Ovary (tissue), 3 donors: ENCODE results near the gene FCN2.

ENCODE experiments used
- EP300 ChIP-seq: sonication (generic); formaldehyde crosslinking; IDR thresholded peaks from one replicate; pipeline ENCODE4 v1.6.1; 2017; ENCODE audit warnings: antibody characterized with exemption
- POLR2A ChIP-seq: fragments of 450-650 bp; IDR thresholded peaks from one replicate; pipeline ENCODE4 v1.6.1; 2017; ENCODE audit warnings: antibody characterized with exemption, mild to moderate bottlenecking, moderate library complexity
- TF ChIP-seq, protein P1 (sequence below), 3 donors: fragments of 450-650 bp in 2 of 3; fragments of 200-600 bp in 1 of 3; IDR thresholded peaks; one replicate each; pipeline versions ENCODE4 v1.5.1 to v1.8.0; 2016 to 2022; ENCODE audit warnings: antibody characterized with exemption in 3 of 3, mild to moderate bottlenecking in 1 of 3
- donor health status: DM: no; HTN: no; CAD: no.

GRCh38 chr9:134913713-134914500, 33.3 kb downstream of the FCN2 start:
- TF ChIP-seq, protein P1, sequence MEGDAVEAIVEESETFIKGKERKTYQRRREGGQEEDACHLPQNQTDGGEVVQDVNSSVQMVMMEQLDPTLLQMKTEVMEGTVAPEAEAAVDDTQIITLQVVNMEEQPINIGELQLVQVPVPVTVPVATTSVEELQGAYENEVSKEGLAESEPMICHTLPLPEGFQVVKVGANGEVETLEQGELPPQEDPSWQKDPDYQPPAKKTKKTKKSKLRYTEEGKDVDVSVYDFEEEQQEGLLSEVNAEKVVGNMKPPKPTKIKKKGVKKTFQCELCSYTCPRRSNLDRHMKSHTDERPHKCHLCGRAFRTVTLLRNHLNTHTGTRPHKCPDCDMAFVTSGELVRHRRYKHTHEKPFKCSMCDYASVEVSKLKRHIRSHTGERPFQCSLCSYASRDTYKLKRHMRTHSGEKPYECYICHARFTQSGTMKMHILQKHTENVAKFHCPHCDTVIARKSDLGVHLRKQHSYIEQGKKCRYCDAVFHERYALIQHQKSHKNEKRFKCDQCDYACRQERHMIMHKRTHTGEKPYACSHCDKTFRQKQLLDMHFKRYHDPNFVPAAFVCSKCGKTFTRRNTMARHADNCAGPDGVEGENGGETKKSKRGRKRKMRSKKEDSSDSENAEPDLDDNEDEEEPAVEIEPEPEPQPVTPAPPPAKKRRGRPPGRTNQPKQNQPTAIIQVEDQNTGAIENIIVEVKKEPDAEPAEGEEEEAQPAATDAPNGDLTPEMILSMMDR (IDR thresholded peaks at IDR 0.05) = no peak
- TF ChIP-seq POLR2A (no peak), EP300 (no peak)
